NT2/D1 (cell line): Measurements from ENCODE around the gene TRAF3IP1.
"Not testable (repeated sequence)": the region's sequence is repeated elsewhere in the genome, so short reads cannot be mapped to it uniquely, and the experiment has no call there.

Source experiments
- DNase-seq: peaks from one replicate; pipeline ENCODE4 v3.0.0-alpha.2; 2011; ENCODE audit warnings: low read depth, low spot score
- H3K27me3 ChIP-seq: 2 replicates; pipeline ENCODE4 v1.6.0; 2011; ENCODE audit warnings: mild to moderate bottlenecking; ENCODE audit not compliant: insufficient read length, insufficient read depth
- H3K36me3 ChIP-seq: 2 replicates; pipeline ENCODE4 v1.6.1; 2011; ENCODE audit warnings: mild to moderate bottlenecking, low read length, mixed read lengths; ENCODE audit not compliant: insufficient read depth, insufficient read length
- H3K4me1 ChIP-seq: 2 replicates; pipeline ENCODE4 v1.5.1; 2011; ENCODE audit not compliant: insufficient read depth, insufficient read length
- H3K4me3 ChIP-seq: 2 replicates; pipeline ENCODE4 v1.5.1; 2011; ENCODE audit warnings: low read depth; ENCODE audit not compliant: insufficient read length
- H3K9ac ChIP-seq: 2 replicates; pipeline ENCODE4 v1.6.0; 2011; ENCODE audit warnings: low read depth; ENCODE audit not compliant: insufficient read length
- H3K9me3 ChIP-seq: 2 replicates; pipeline ENCODE4 v1.5.1; 2011; ENCODE audit warnings: mild to moderate bottlenecking, low read length; ENCODE audit not compliant: insufficient read depth
- SUZ12 ChIP-seq: IDR thresholded peaks from 2 replicates; pipeline ENCODE4 v1.6.1; 2011; ENCODE audit not compliant: insufficient read length, insufficient read depth; ENCODE audit errors: extremely low read depth
- YY1 ChIP-seq: IDR thresholded peaks from 2 replicates; pipeline ENCODE4 v1.6.1; 2011; ENCODE audit not compliant: insufficient read length, insufficient read depth
- ZNF274 ChIP-seq: IDR thresholded peaks from 2 replicates; pipeline ENCODE4 v1.6.1; 2011; ENCODE audit warnings: mild to moderate bottlenecking, low read depth, low read length

The TRAF3IP1 gene

GRCh38 chr2:238435752-238436096 is 115.4 kb downstream of the TRAF3IP1 start:
- H3K36me3 ChIP-seq = peaks cover 80% of the 10 kb centered on the region
- DNase-seq = no peak
- peaks cover 2% of the 10 kb centered on the region for H3K4me1 ChIP-seq
- no peak overlapping the region for H3K4me3 ChIP-seq
- TF ChIP-seq ZNF274 (no peak), SUZ12 (no peak), YY1 (no peak)
- H3K9me3 ChIP-seq = peaks cover 6% of the 10 kb centered on the region; the same call in 1 of the 2 replicates
- no peaks in the 10 kb centered on the region for H3K27me3 ChIP-seq
- H3K9ac ChIP-seq = no peak overlapping the region

DNA sequence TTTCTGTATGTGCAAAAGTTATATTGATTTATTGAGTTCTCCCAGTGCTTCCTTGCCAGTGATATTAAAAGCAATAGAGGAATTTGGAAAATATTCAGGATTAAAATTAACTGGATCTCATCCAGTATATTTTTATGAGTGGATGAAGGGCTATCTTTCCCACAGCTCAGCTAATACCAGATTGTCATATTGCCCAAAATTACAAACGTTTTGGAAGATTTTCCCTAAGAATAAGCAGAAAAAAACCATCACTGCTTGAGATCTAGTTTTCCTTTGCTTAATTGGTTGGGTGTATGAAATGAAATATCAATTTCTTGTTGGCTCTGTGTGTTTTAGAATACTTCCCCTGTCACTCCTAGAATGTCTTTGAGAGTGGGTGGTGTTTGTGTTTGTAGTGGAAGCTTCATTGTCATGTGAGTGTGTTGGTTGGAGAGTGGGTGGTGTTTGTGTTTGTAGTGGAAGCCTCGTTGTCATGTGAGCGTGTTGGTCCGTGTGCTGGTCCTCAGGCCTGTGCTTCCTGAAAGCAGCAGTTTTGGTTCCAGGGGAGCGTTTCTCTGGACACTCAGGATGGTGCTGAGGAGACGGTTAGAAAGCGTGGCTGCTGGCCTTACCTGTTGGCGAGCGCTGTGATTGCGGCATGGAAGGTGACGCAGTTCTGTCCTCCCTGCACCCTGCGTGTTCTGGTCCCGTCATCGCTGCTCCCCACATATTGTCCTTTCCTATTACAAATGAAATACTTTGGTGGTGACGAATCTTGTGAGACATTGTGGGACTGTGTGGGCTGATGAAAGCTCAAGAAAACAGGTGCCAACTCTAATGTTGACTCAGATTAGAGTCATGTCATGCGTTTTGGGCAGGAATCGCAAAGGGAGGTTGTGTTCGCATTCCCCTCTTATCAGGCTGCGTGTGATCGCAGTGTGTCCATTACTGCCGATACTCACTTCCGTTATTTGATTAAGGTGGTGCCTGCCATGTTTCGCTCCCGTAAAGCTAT is 118.8 kb downstream of the TRAF3IP1 start:
- H3K4me3 ChIP-seq = no peak overlapping the region
- H3K36me3 ChIP-seq = peaks cover 73% of the 10 kb centered on the region
- no peak overlapping the region for H3K9ac ChIP-seq
- H3K4me1 ChIP-seq = peaks cover 4% of the 10 kb centered on the region
- DNase-seq = no peak
- no peaks in the 10 kb centered on the region for H3K27me3 ChIP-seq
- no peaks in the 10 kb centered on the region for H3K9me3 ChIP-seq
- no peak for TF ChIP-seq ZNF274
- TF ChIP-seq SUZ12 = no peak
- TF ChIP-seq YY1 = no peak

DNA sequence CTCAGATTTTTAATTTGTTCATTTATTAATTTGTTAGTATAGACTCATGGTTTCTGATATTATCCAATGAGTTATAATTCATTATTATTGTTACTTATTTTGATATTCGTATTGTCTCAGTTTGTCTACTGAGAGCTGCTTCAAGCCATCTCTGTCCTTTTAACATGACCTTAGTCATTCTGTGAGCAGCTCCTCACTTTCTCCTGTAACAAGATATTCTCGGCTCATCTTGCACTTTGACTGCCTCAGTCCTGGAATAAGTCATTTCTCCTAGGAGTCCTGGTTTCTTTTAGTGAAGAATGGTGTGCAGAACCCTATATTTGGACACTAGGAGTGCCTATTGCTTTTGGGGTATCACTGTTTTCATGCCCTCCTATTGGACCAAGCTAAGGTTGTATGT is 119.6 kb downstream of the TRAF3IP1 start:
- Histone ChIP-seq H3K27me3 (no peaks in the 10 kb centered on the region), H3K9me3 (no peaks in the 10 kb centered on the region), H3K4me1 (peaks cover 4% of the 10 kb centered on the region), H3K9ac (no peak overlapping the region), H3K36me3 (peaks cover 73% of the 10 kb centered on the region), H3K4me3 (no peak overlapping the region)
- DNase-seq = no peak
- TF ChIP-seq ZNF274 = no peak
- no peak for TF ChIP-seq YY1
- no peak for TF ChIP-seq SUZ12

GRCh38 chr2:238440331-238440730 is 120.0 kb downstream of the TRAF3IP1 start:
- no peak overlapping the region for H3K9ac ChIP-seq
- H3K36me3 ChIP-seq = peaks cover 73% of the 10 kb centered on the region
- no peaks in the 10 kb centered on the region for H3K27me3 ChIP-seq
- no peak overlapping the region for H3K4me3 ChIP-seq
- H3K4me1 ChIP-seq = peaks cover 2% of the 10 kb centered on the region
- DNase-seq = no peak
- H3K9me3 ChIP-seq = no peaks in the 10 kb centered on the region
- no peak for TF ChIP-seq ZNF274
- TF ChIP-seq YY1 = no peak
- TF ChIP-seq SUZ12 = no peak

DNA sequence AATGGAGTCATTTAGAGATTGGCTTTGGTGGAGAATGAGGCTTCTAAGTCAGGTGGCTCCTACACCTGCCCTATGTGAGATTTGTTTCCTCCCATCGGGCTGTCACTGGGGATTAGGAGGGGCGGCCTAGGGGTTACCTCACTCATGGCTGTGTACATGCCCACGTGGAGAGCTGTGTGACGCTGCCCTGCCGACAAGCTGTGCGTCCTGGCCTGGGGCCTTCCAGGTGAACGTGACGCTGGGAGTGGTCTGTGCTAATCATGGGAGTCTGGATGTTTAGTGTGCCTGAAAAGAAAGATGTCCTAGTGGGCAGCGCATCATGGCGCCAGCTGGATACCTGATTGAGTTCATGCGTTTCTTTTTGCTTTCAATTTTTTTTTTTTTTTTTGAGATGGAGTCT is 120.4 kb downstream of the TRAF3IP1 start:
- H3K36me3 ChIP-seq = peaks cover 73% of the 10 kb centered on the region
- H3K4me3 ChIP-seq = no peak overlapping the region
- H3K27me3 ChIP-seq = no peaks in the 10 kb centered on the region
- TF ChIP-seq SUZ12 = no peak
- no peak for TF ChIP-seq ZNF274
- TF ChIP-seq YY1 = no peak
- DNase-seq = no peak
- H3K9me3 ChIP-seq = no peaks in the 10 kb centered on the region
- H3K9ac ChIP-seq = no peak overlapping the region
- peaks cover 2% of the 10 kb centered on the region for H3K4me1 ChIP-seq

DNA sequence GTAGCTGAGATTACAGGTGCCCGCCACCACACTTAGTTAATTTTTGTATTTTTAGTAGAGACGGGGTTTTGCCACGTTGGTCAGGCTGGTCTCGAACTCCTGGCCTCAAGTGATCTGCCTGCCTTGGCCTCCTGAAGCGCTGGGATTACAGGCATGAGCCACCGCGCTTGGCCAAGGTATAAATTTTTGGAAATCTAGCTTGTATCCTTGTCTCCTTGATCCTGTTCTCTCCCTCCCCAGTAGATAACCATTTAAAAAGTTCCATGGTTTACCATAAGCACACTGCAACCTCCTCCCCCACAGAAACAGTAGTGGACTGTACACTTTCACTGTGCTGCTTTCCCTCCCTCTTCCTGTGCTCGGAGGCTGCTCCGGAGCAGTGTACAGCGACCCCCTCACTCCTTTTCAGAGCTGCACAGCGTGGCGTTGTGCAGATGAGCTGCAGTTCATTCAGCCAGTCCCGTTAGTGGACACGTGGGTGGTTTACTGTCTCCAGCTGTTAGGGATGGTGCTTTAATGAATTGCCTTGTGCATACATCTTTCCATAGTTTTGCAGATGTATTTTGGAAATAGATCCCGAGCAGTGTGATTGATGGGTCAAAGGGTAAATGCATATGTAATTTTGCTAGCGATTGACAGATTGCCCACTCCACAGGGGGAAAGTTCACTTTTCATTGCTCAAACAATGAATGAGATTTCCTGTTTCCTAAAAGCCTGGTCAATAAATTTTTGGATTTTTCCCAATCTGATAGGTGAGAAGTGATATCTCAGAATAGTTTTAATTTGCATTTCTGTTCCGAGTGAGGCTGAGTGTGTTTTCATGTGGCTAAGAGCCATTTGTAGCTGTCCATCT is 121.2 kb downstream of the TRAF3IP1 start:
- Histone ChIP-seq H3K9ac (no peak overlapping the region), H3K9me3 (no peaks in the 10 kb centered on the region), H3K4me3 (no peak overlapping the region), H3K36me3 (peaks cover 74% of the 10 kb centered on the region), H3K4me1 (peaks cover 2% of the 10 kb centered on the region), H3K27me3 (no peaks in the 10 kb centered on the region)
- TF ChIP-seq YY1 = no peak
- no peak for TF ChIP-seq ZNF274
- no peak for TF ChIP-seq SUZ12
- DNase-seq = no peak

DNA sequence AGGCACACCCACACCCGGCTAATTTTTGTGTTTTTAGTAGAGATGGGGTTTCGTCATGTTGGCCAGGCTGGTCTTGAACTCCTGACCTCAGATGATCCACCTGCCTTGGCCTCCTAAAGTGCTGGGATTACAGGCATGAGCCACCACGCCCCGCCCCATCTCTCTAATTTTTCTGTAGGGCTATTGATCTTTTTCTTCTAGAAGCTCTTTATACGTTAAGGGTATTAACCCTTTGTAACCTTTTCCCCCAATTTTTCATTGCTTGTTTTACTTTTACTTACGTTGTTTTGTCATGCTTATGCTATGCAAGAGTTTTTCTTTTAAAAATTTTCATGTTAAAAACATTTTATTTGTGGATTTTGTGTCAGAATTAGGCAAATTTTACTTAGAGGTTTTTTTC is 121.9 kb downstream of the TRAF3IP1 start:
- not testable (repeated sequence) for H3K27me3 ChIP-seq, H3K4me1 ChIP-seq
- H3K36me3 ChIP-seq = peaks cover 76% of the 10 kb centered on the region

More for the DNA sequence above, 121.9 kb downstream of the TRAF3IP1 start:
- not testable (repeated sequence) for H3K9ac ChIP-seq, DNase-seq, H3K9me3 ChIP-seq, H3K4me3 ChIP-seq
